Osteocyte (in vitro differentiated cells): ENCODE data around the gene CORO2A. TPM values are rescaled to one million over a fixed set of nuclear protein-coding genes. Genes with fewer than 3 reads are reported as not detected.

Experiments used
- DNase-seq: peaks from one replicate; pipeline ENCODE4 v3.0.0; 2021; ENCODE audit warnings: mixed read lengths; ENCODE audit not compliant: unreplicated experiment; ENCODE audit errors: extremely low spot score
- H3K27ac Mint-ChIP-seq: one replicate; pipeline ENCODE4 v1.8.0; 2021; ENCODE audit warnings: mild to moderate bottlenecking, mixed read lengths; ENCODE audit not compliant: unreplicated experiment
- H3K27me3 Mint-ChIP-seq: one replicate; pipeline ENCODE4 v1.8.0; 2021; ENCODE audit warnings: mixed read lengths; ENCODE audit not compliant: unreplicated experiment
- H3K36me3 Mint-ChIP-seq: one replicate; pipeline ENCODE4 v1.8.0; 2021; ENCODE audit warnings: mixed read lengths; ENCODE audit not compliant: unreplicated experiment
- H3K4me1 Mint-ChIP-seq: one replicate; pipeline ENCODE4 v1.8.0; 2021; ENCODE audit warnings: mixed read lengths; ENCODE audit not compliant: unreplicated experiment
- H3K4me3 Mint-ChIP-seq: one replicate; pipeline ENCODE4 v1.8.0; 2021; ENCODE audit warnings: mild to moderate bottlenecking, moderate library complexity, mixed read lengths; ENCODE audit not compliant: unreplicated experiment
- H3K9me3 Mint-ChIP-seq: one replicate; pipeline ENCODE4 v1.8.0; 2021; ENCODE audit warnings: mixed read lengths; ENCODE audit not compliant: unreplicated experiment
- CTCF ChIP-seq: fragments of 200-600 bp; sonication (generic); IDR thresholded peaks from 2 replicates; pipeline ENCODE4 v1.5.0; 2021; ENCODE audit warnings: antibody characterized with exemption, mild to moderate bottlenecking, moderate library complexity
- total RNA-seq: library from RNA; stranded (reverse); gene quantifications from 2 replicates; pipeline ENCODE4 v1.2.1, GENCODE V29; 2021

Gene CORO2A
- total RNA-seq, 1 donor from 2014 or later: 1.8 TPM

- H3K27me3 Mint-ChIP-seq: no peaks in the 10 kb centered on the region
- H3K4me1 Mint-ChIP-seq: peaks cover 4% of the 10 kb centered on the region
- H3K36me3 Mint-ChIP-seq: no peaks in the 10 kb centered on the region
- TF ChIP-seq CTCF: no peak
- H3K4me3 Mint-ChIP-seq: no peak overlapping the region
- DNase-seq: no peak
- H3K9me3 Mint-ChIP-seq: no peaks in the 10 kb centered on the region
- no peak overlapping the region for H3K27ac Mint-ChIP-seq
Observed at GRCh38 chr9:98184326-98184725, 8.1 kb downstream of the CORO2A start.

GRCh38 chr9:98182889-98183599 lies 9.4 kb downstream of the CORO2A start:
- H3K27ac Mint-ChIP-seq: no peak overlapping the region
- DNase-seq: no peak

GRCh38 chr9:98182069-98182820 lies 10.2 kb downstream of the CORO2A start:
- Mint-ChIP-seq H3K36me3 (no peaks in the 10 kb centered on the region), H3K4me3 (no peak overlapping the region), H3K27ac (no peak overlapping the region), H3K9me3 (no peaks in the 10 kb centered on the region), H3K27me3 (no peaks in the 10 kb centered on the region), H3K4me1 (peaks cover 4% of the 10 kb centered on the region)
- no peak for TF ChIP-seq CTCF
- no peak for DNase-seq

More at GRCh38 chr9:98182889-98183599, 9.4 kb downstream of the CORO2A start:
- H3K9me3 Mint-ChIP-seq: no peaks in the 10 kb centered on the region
- H3K4me3 Mint-ChIP-seq: no peak overlapping the region
- no peaks in the 10 kb centered on the region for H3K36me3 Mint-ChIP-seq
- H3K27me3 Mint-ChIP-seq: no peaks in the 10 kb centered on the region
- peaks cover 4% of the 10 kb centered on the region for H3K4me1 Mint-ChIP-seq
- no peak for TF ChIP-seq CTCF

- Mint-ChIP-seq H3K36me3 (no peaks in the 10 kb centered on the region), H3K9me3 (no peaks in the 10 kb centered on the region), H3K4me3 (no peak overlapping the region), H3K27me3 (no peaks in the 10 kb centered on the region), H3K27ac (no peak overlapping the region), H3K4me1 (peaks cover 4% of the 10 kb centered on the region)
- DNase-seq: no peak
- no peak for TF ChIP-seq CTCF
Observed at GRCh38 chr9:98181746-98182068, 10.7 kb downstream of the CORO2A start.

- DNase-seq: no peak
- no peak for TF ChIP-seq CTCF
- Mint-ChIP-seq H3K27me3 (no peaks in the 10 kb centered on the region), H3K27ac (no peak overlapping the region), H3K4me1 (peaks cover 4% of the 10 kb centered on the region), H3K36me3 (no peaks in the 10 kb centered on the region), H3K4me3 (no peak overlapping the region), H3K9me3 (no peaks in the 10 kb centered on the region)
Observed at GRCh38 chr9:98180996-98181395, 11.4 kb downstream of the CORO2A start.
